ENCODE measurements around the gene FAM222A.

The FAM222A gene

GRCh38 chr12:109711596-109712461 is 1.8 kb upstream of the FAM222A start:
- DNase-seq = no peak

GRCh38 chr12:109714141-109714912 is 702 bp downstream of the FAM222A start:
- DNase-seq = peak; percentile 70

- no peak for DNase-seq
These were observed 1.3 kb downstream of the FAM222A start for GRCh38 chr12:109714913-109715244.

GRCh38 chr12:109715310-109716091 is 1.9 kb downstream of the FAM222A start:
- DNase-seq = peak; percentile 37

GRCh38 chr12:109716092-109716479 is 2.5 kb downstream of the FAM222A start:
- no peak for DNase-seq

GRCh38 chr12:109716512-109717389 is 3.1 kb downstream of the FAM222A start:
- no peak for DNase-seq

- DNase-seq = no peak
These were observed 4.0 kb downstream of the FAM222A start for GRCh38 chr12:109717390-109718357.

GRCh38 chr12:109718390-109718789 is 4.8 kb downstream of the FAM222A start:
- DNase-seq = no peak

GRCh38 chr12:109719123-109720022 is 5.7 kb downstream of the FAM222A start:
- DNase-seq = no peak

- DNase-seq = no peak
These were observed 6.7 kb downstream of the FAM222A start for GRCh38 chr12:109720152-109720856.

GRCh38 chr12:109720857-109721189 is 7.2 kb downstream of the FAM222A start:
- no peak for DNase-seq

GRCh38 chr12:109721276-109721675 is 7.7 kb downstream of the FAM222A start:
- DNase-seq = no peak

- no peak for DNase-seq
These were observed 8.5 kb downstream of the FAM222A start for GRCh38 chr12:109722022-109722720.

- no peak for DNase-seq
These were observed 9.1 kb downstream of the FAM222A start for GRCh38 chr12:109722721-109723094.

GRCh38 chr12:109723311-109723881 is 9.8 kb downstream of the FAM222A start:
- DNase-seq = no peak

- DNase-seq = no peak
These were observed 10.8 kb downstream of the FAM222A start for GRCh38 chr12:109724321-109724892.

- DNase-seq = no peak
These were observed 11.9 kb downstream of the FAM222A start for GRCh38 chr12:109725321-109726105.

Measured in activated T-cell treated with anti-CD3 and anti-CD28 coated beads, Interleukin-2, amount 50 U/mL, for 1 hour (primary cell).